Left lung (tissue), 10 donors: Measurements from ENCODE around the gene INHBB. TPM values are rescaled to one million over a fixed set of nuclear protein-coding genes. Genes with fewer than 3 reads are reported as not detected.
A peak's percentile ranks its signal among the peaks of the same experiment; 100 is the strongest.

Source experiments
- ATAC-seq: fragments of 200-7000 bp; cut with Tn5 transposase; one replicate; pipeline ENCODE4 v1.9.1; 2020; ENCODE audit warnings: moderate library complexity
- DNase-seq, 4 donors: peaks; one replicate each; pipeline ENCODE4 v3.0.0-alpha.2; 2013 to 2020
- H3K27ac ChIP-seq, 2 donors: fragments of 200-600 bp; sonication (generic) in 1 of 2; one replicate each; pipeline versions ENCODE4 v1.5.0 to v1.8.0; 2020 to 2021
- H3K27me3 ChIP-seq, 2 donors: fragments of 200-600 bp; sonication (generic) in 1 of 2; one replicate each; pipeline versions ENCODE4 v1.5.0 to v1.8.0; 2020 to 2021
- H3K36me3 ChIP-seq, 2 donors: fragments of 200-600 bp; sonication (generic) in 1 of 2; one replicate each; pipeline versions ENCODE4 v1.5.0 to v1.8.0; 2020 to 2021
- H3K4me1 ChIP-seq, 2 donors: fragments of 200-600 bp; one replicate each; pipeline ENCODE4 v1.8.0; 2021
- H3K4me3 ChIP-seq, 2 donors: fragments of 200-600 bp; sonication (generic) in 1 of 2; one replicate each; pipeline versions ENCODE4 v1.5.0 to v1.8.0; 2020 to 2021; ENCODE audit warnings: mild to moderate bottlenecking in 1 of 2
- H3K9me3 ChIP-seq, 2 donors: fragments of 200-600 bp; sonication (generic) in 1 of 2; one replicate each; pipeline versions ENCODE4 v1.5.0 to v1.8.0; 2020 to 2021
- intact Hi-C, 2 donors: fragments of 100-400 bp; cut with DNase I; formaldehyde crosslinking; loops; one replicate each; pipeline versions ENCODE4 v1.11.2 to v1.14.2; 2022
- polyA plus RNA-seq, 6 donors: library from polyadenylated mRNA; unstranded; fragments of 120-200 nt; gene quantifications; one replicate each; pipeline ENCODE4 v1.2.1, GENCODE V29; 2013; ENCODE audit not compliant: insufficient read length in 6 of 6
- total RNA-seq, 2 donors: library from RNA; stranded (reverse); fragmentation: NEBNext Ultra II Directional; extraction: Animal tissue kit (Norgen Biotek cat#: 25700); gene quantifications; one replicate each; pipeline ENCODE4 v1.2.1, GENCODE V29; 2021
- TF ChIP-seq, protein P1 (sequence below), 2 donors: fragments of 200-600 bp; sonication (generic) in 1 of 2; IDR thresholded peaks; one replicate each; pipeline versions ENCODE4 v1.5.0 to v1.8.0; 2021; ENCODE audit warnings: antibody characterized with exemption in 2 of 2
- donor health status: DM: no; HTN: yes; CAD: no.
- donor health status: DM: no; HTN: no; CAD: no.

The INHBB gene
- total and polyA plus RNA-seq, 8 donors = 0.21 to 2.0 (median 0.34) TPM

DNA sequence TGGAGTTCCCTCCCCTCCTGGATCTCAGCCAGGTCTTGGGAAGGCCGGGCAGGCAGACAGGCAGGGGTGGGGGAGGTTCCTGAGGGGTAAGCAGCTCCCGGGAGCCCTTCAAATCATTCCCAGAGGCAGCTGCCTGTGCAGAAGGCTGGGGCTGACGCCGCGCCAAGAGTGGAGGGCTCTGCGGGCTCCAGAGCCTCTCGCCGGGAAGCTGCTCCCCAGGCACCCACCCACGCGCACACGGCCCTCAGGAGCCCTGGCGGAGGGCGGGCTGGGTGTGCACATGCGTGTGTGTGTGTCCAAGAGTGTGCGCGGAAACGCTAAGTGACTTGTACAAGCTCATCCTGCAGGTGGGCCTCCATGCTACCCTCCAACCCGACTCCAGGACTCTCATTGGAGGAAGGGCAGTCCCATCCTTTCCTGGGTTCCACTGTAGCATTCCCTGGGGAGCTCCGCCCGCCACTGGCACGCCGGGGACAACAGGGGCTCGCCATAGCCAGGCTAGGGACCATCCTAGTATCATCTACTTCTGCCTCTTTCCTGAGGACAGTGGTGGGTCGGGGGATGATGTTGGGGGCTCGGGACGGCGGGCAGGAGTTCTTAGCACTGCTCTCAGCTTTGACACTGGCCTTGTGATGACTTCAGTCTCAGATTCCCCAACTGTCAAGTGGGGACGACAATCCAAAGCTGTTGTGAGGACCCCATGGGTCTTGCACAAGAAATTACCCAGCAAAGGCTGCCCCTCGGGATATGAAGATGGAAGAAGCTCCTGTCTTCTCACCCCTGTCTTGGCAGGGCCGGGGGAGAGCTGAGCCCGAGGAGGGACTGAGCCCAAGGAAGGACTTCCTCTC is 50.3 kb downstream of the INHBB start:
- ATAC-seq = no peak
- intact Hi-C loops = no loop called here
- TF ChIP-seq, protein P1, sequence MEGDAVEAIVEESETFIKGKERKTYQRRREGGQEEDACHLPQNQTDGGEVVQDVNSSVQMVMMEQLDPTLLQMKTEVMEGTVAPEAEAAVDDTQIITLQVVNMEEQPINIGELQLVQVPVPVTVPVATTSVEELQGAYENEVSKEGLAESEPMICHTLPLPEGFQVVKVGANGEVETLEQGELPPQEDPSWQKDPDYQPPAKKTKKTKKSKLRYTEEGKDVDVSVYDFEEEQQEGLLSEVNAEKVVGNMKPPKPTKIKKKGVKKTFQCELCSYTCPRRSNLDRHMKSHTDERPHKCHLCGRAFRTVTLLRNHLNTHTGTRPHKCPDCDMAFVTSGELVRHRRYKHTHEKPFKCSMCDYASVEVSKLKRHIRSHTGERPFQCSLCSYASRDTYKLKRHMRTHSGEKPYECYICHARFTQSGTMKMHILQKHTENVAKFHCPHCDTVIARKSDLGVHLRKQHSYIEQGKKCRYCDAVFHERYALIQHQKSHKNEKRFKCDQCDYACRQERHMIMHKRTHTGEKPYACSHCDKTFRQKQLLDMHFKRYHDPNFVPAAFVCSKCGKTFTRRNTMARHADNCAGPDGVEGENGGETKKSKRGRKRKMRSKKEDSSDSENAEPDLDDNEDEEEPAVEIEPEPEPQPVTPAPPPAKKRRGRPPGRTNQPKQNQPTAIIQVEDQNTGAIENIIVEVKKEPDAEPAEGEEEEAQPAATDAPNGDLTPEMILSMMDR (IDR thresholded peaks at IDR 0.05) = no peak

DNA sequence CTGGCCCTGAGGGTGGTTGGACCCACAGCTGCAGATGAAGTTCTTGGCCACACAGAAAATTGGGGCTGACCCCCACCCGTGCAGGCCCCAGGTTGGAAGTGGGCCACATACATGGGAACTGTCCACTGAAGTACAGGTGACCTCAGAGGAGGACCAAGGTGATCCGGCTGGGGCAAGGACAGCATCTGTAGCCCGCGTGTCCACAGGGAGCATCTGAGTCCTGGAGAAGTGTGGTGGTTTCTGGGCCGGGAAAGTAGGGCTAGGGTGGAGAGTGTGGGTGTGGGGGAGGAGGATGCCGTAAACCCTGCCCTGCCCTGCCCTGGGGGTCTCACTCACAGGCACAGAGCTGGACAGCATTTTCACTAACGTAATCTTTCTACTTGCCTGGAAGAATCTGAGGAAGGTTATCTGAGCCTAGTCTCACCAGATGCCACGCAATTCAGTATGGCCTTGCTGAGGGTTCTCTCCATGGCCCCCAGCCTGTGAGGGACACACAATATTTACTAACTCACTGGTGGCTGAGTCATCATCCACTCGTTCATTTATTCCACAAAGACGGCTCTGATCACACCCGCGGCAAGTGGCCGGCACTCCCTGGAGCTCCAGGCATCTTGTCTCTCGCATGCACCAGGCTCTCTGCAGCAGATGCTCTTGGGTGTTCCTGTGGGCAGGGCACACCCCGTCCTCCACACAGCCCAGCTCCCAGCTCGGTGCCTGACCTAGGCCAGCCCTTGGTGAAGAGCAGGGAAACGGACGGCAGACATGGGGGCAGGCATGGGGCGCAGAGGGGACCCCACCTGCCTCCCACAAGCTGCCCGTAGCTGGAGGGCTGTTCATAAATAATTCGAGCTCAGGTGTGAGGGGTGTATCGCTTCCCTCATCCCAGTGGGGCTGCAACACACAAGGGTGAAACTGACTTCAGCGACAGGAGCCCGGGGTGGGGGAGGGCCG is 51.2 kb downstream of the INHBB start:
- Histone ChIP-seq H3K4me1 (no peaks in the 10 kb centered on the region), H3K27ac (no peak overlapping the region), H3K27me3 (peaks cover 0 to 46% of the 10 kb centered on the region in 2 donors), H3K36me3 (no peaks in the 10 kb centered on the region), H3K4me3 (no peak overlapping the region), H3K9me3 (no peaks in the 10 kb centered on the region)
- TF ChIP-seq, protein P1 (IDR thresholded peaks at IDR 0.05) = no peak
- ATAC-seq (no peak), DNase-seq (peak in 1 of 4 donors; percentile 54)
- intact Hi-C loops = no loop called here

More for the DNA sequence above, 50.3 kb downstream of the INHBB start:
- no peaks in the 10 kb centered on the region for H3K36me3 ChIP-seq
- peaks cover 0 to 46% of the 10 kb centered on the region in 2 donors for H3K27me3 ChIP-seq
- DNase-seq = peak; percentile 22 to 75 (median 58)
- H3K9me3 ChIP-seq = no peaks in the 10 kb centered on the region
- H3K27ac ChIP-seq = no peak overlapping the region
- H3K4me3 ChIP-seq = no peak overlapping the region
- no peaks in the 10 kb centered on the region for H3K4me1 ChIP-seq

DNA sequence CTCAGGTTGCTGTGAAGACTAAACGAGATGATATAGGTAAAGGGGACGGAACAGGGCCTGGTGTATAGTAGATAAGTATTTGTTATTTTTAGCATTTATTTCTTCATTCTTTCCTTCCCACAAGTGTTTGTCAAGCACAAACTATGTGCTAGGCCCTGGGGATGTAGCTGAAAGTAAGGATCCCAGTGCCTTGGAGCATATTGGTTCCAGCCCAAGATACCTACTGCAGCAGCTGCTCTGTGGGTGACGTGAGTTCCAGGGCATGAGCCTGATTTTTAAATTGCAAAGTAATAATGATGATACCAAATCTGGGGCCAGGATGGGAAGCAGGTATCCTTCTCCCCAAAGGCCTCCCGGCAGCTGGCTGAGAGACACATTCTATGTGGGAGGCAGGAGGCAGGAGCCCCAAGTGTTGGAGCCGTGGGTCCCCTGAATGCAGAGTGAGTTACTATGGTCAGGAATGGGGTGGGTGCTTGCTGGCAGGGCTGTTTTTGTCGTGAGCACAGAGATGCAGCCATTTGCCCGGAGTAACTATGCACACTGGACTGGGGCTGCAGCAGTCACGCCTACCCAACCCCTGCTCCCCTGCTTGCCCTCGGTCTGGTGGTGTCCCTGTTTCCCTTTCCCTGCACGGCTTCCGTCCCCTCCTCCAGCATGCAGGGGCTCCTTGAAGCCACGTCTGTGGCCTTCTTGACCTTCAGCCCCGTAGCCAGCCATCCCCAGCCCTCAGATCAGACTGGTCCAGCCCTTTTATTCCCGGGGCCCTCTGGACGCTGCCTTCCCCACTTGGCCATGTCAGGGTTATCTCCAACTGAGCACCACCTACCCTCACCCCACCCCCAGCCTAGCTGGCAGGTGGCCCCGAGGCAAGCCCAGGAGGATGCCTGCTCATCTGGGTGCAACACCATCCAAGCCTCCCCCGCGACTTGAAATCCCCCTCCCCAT is 52.4 kb downstream of the INHBB start:
- DNase-seq (no peak), ATAC-seq (no peak)
- Histone ChIP-seq H3K4me3 (no peak overlapping the region), H3K27me3 (peaks cover 0 to 46% of the 10 kb centered on the region in 2 donors), H3K4me1 (no peaks in the 10 kb centered on the region), H3K9me3 (no peaks in the 10 kb centered on the region), H3K36me3 (no peaks in the 10 kb centered on the region), H3K27ac (no peak overlapping the region)
- TF ChIP-seq, protein P1 (IDR thresholded peaks at IDR 0.05) = no peak
- intact Hi-C loops = no loop called here

DNA sequence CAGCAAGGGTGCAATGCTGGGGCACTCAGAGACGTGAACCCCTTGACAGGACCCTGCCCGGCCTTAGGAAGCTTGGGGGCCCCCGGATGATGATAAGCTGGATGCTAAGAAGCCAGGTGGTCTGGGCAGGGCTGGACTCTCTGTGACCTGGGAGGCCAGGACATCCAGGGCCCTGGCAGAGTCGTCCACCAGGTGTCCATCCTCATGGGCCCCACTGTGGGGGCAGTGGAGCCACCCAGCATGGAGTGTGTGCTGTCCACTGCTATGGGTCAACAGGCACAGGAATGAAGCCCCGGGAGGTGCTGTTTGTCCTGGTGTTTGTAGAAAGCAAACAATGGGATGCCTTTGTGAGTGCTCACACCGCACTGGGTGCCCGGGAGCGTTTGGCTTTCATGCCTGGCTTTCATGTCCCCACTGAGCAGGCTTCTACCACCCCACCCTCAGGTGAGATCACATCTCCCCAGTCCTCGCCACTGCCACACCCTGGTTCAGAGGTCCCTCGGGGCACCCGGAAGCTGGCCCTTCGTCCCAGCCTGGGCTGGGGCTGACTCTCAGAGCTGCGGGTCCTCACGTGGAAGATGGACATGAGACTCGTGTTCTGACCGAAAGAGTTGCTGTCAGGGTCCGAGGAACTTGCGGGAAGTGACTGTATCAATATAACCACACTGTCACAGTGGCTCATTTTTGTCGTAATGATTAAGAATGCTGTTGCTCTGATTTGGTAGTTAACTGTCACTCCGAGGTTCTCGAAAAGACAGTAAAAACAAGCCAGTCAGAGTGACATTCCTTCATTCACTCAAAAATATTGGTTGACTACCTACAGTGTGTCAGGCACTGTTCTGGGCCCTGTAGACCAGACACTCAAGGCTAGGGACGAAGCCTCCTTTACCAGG is 53.3 kb downstream of the INHBB start:
- Histone ChIP-seq H3K9me3 (no peaks in the 10 kb centered on the region), H3K27me3 (peaks cover 0 to 46% of the 10 kb centered on the region in 2 donors), H3K4me1 (no peaks in the 10 kb centered on the region), H3K36me3 (no peaks in the 10 kb centered on the region), H3K27ac (no peak overlapping the region), H3K4me3 (no peak overlapping the region)
- DNase-seq = no peak
- intact Hi-C loops = no loop called here
- ATAC-seq = no peak
- TF ChIP-seq, protein P1 (IDR thresholded peaks at IDR 0.05) = no peak
